SK-N-SH treated with all-trans-retinoic acid at 6 μM for 48 hours (cell line): ENCODE results near the gene PRRT3.

ENCODE experiments used
- ARNTL ChIP-seq: fragments of 450-650 bp; formaldehyde crosslinking; IDR thresholded peaks from 2 replicates; pipeline ENCODE4 v1.5.0; 2020; ENCODE audit warnings: low read depth, mild to moderate bottlenecking, moderate library complexity, borderline replicate concordance
- CSDC2 ChIP-seq: fragments of 250-450 bp; sonication (Bioruptor Pico); IDR thresholded peaks from 2 replicates; pipeline ENCODE4 v1.5.0; 2020; ENCODE audit warnings: mild to moderate bottlenecking, moderate library complexity
- ISL1 ChIP-seq: fragments of 250-450 bp; sonication (Bioruptor Pico); IDR thresholded peaks from 2 replicates; pipeline ENCODE4 v2.1.2; 2022; ENCODE audit warnings: mild to moderate bottlenecking, moderate library complexity
- PPARA ChIP-seq: fragments of 250-450 bp; sonication (Bioruptor Pico); IDR thresholded peaks from 2 replicates; pipeline ENCODE4 v1.5.0; 2020; ENCODE audit warnings: mild to moderate bottlenecking, borderline replicate concordance
- RARB ChIP-seq: fragments of 250-450 bp; sonication (Bioruptor Pico); IDR thresholded peaks from 2 replicates; pipeline ENCODE4 v1.8.0; 2021; ENCODE audit warnings: mild to moderate bottlenecking, moderate library complexity
- TOX ChIP-seq: fragments of 250-450 bp; sonication (Bioruptor Pico); IDR thresholded peaks from 2 replicates; pipeline ENCODE4 v1.8.0; 2021; ENCODE audit warnings: mild to moderate bottlenecking, moderate library complexity, borderline replicate concordance
- ZFP30 ChIP-seq: fragments of 450-650 bp; formaldehyde crosslinking; IDR thresholded peaks from 2 replicates; pipeline ENCODE4 v1.5.0; 2022; ENCODE audit warnings: mild to moderate bottlenecking, moderate library complexity
- TF ChIP-seq, protein P1 (sequence below): fragments of 250-450 bp; sonication (Bioruptor Pico); IDR thresholded peaks from 2 replicates; pipeline ENCODE4 v1.5.1; 2020; ENCODE audit warnings: low read depth, mild to moderate bottlenecking, moderate library complexity
- TF ChIP-seq, protein P2 (sequence below): fragments of 250-450 bp; sonication (Bioruptor Pico); IDR thresholded peaks from 2 replicates; pipeline ENCODE4 v1.8.0; 2020; ENCODE audit warnings: mild to moderate bottlenecking, moderate library complexity, borderline replicate concordance

GRCh38 chr3:9951126-9951525, 1.1 kb downstream of the PRRT3 start:
- TF ChIP-seq ZFP30 (CRISPR knock-in tag) (no peak), TOX (no peak), CSDC2 (CRISPR knock-in tag) (no peak), PPARA (CRISPR knock-in tag) (no peak), ARNTL (CRISPR knock-in tag) (no peak), ISL1 (no peak), RARB (no peak)
- TF ChIP-seq, protein P1, sequence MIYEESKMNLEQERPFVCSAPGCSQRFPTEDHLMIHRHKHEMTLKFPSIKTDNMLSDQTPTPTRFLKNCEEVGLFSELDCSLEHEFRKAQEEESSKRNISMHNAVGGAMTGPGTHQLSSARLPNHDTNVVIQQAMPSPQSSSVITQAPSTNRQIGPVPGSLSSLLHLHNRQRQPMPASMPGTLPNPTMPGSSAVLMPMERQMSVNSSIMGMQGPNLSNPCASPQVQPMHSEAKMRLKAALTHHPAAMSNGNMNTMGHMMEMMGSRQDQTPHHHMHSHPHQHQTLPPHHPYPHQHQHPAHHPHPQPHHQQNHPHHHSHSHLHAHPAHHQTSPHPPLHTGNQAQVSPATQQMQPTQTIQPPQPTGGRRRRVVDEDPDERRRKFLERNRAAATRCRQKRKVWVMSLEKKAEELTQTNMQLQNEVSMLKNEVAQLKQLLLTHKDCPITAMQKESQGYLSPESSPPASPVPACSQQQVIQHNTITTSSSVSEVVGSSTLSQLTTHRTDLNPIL (CRISPR knock-in tag): no peak
- TF ChIP-seq, protein P2, sequence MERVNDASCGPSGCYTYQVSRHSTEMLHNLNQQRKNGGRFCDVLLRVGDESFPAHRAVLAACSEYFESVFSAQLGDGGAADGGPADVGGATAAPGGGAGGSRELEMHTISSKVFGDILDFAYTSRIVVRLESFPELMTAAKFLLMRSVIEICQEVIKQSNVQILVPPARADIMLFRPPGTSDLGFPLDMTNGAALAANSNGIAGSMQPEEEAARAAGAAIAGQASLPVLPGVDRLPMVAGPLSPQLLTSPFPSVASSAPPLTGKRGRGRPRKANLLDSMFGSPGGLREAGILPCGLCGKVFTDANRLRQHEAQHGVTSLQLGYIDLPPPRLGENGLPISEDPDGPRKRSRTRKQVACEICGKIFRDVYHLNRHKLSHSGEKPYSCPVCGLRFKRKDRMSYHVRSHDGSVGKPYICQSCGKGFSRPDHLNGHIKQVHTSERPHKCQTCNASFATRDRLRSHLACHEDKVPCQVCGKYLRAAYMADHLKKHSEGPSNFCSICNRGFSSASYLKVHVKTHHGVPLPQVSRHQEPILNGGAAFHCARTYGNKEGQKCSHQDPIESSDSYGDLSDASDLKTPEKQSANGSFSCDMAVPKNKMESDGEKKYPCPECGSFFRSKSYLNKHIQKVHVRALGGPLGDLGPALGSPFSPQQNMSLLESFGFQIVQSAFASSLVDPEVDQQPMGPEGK (CRISPR knock-in tag): no peak
